Measurements from ENCODE around the gene XDH.

DNA sequence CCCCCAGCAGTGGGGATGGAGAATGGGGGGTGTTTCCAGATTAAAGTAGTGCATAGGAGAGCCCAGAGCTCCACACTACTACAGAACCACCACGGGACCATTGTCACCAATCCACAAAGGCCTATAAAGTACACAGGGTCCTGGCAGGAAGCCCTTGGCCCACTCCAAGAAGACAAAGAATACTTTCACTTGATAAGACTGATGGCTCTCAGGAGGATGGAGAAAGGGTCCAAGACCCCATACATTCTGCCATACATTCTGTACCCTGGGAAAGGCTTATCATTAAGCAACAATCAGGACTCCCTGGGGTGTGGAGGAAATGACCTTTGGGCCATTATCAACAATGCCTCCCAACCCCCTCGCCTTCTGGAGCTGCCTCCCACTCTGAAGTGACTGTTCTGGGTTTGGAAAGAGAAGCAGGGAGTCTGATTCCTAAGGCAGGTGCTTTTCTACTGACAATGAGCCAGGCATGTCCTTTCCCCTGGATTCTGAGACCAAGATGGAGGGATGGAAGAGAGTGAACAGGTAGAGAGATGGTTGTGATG is 85.4 kb downstream of the XDH start:
- TF ChIP-seq, protein P1, sequence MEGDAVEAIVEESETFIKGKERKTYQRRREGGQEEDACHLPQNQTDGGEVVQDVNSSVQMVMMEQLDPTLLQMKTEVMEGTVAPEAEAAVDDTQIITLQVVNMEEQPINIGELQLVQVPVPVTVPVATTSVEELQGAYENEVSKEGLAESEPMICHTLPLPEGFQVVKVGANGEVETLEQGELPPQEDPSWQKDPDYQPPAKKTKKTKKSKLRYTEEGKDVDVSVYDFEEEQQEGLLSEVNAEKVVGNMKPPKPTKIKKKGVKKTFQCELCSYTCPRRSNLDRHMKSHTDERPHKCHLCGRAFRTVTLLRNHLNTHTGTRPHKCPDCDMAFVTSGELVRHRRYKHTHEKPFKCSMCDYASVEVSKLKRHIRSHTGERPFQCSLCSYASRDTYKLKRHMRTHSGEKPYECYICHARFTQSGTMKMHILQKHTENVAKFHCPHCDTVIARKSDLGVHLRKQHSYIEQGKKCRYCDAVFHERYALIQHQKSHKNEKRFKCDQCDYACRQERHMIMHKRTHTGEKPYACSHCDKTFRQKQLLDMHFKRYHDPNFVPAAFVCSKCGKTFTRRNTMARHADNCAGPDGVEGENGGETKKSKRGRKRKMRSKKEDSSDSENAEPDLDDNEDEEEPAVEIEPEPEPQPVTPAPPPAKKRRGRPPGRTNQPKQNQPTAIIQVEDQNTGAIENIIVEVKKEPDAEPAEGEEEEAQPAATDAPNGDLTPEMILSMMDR (IDR thresholded peaks at IDR 0.05): no peak
- no peak for TF ChIP-seq POLR2A (IDR thresholded peaks at IDR 0.05)
